Urinary bladder (tissue), 4 donors: ENCODE data around the gene SLC48A1. TPM values are rescaled to one million over a fixed set of nuclear protein-coding genes. Genes with fewer than 3 reads are reported as not detected.
A peak's percentile ranks its signal among the peaks of the same experiment; 100 is the strongest.

Source experiments
- DNase-seq: peaks from one replicate; pipeline ENCODE4 v3.0.0-alpha.2; 2015; ENCODE audit errors: extremely low spot score
- H3K27ac ChIP-seq: one replicate; pipeline ENCODE4 v1.5.1; 2013; ENCODE audit warnings: low read depth, mild to moderate bottlenecking, moderate library complexity
- H3K36me3 ChIP-seq: one replicate; pipeline ENCODE4 v1.6.1; 2013; ENCODE audit warnings: mild to moderate bottlenecking, moderate library complexity; ENCODE audit not compliant: insufficient read depth
- H3K4me1 ChIP-seq: one replicate; pipeline ENCODE4 v1.6.1; 2013; ENCODE audit warnings: mild to moderate bottlenecking, moderate library complexity; ENCODE audit not compliant: insufficient read depth
- H3K4me3 ChIP-seq: one replicate; pipeline ENCODE4 v1.5.1; 2013; ENCODE audit warnings: low read depth, low read length
- WGBS: extraction: QIAGEN DNeasy Blood & Tissue Kit; methylation state at CpG from one replicate; pipeline ENCODE4 v1.1.7; 2013; 5-methylcytosine and 5-hydroxymethylcytosine counted together
- polyA plus RNA-seq: library from polyadenylated mRNA; stranded (reverse); fragments of 200-250 nt; gene quantifications from one replicate; pipeline ENCODE4 v1.2.3, GENCODE V29; 2013
- total RNA-seq: library from RNA; depleted of rRNA; stranded (reverse); fragments of >200 nt; gene quantifications from one replicate; pipeline ENCODE4 v1.2.3, GENCODE V29; 2014
- donor health status: healthy with polysubstance abuse.
- donor health status: healthy.

SLC48A1 gene
- total RNA-seq (8.6 TPM), polyA plus RNA-seq (31.1 TPM)

GRCh38 chr12:47773062-47773857 is at the start of gene SLC48A1:
Gene SLC48A1 (plus strand): TSS chr12:47773238. CDS start chr12:47773305, 67 bp downstream.
- peak within 1 kb of the TSS; percentile 52 for H3K27ac ChIP-seq
- H3K36me3 ChIP-seq, result no peaks in the 10 kb centered on the region
- H3K4me1 ChIP-seq, result no peaks in the 10 kb centered on the region
- no peak for DNase-seq
- under 1% methylated on average over 106 of the region's 106 CpGs for WGBS
- H3K4me3 ChIP-seq, result peak within 1 kb of the TSS; percentile 91

- 95% methylated on average over 8 of the region's 8 CpGs for WGBS
- H3K27ac ChIP-seq, result no peak within 1 kb of the TSS
Measured at GRCh38 chr12:47725091-47725772, 47.8 kb upstream of the SLC48A1 start, which contains the start of gene ENDOU. Gene ENDOU (minus strand): TSS chr12:47725490. CDS start chr12:47725413, 77 bp downstream.

GRCh38 chr12:47725893-47726292 is 47.1 kb upstream of the SLC48A1 start:
- Histone ChIP-seq H3K4me3 (no peak overlapping the region), H3K27ac (no peak overlapping the region), H3K36me3 (no peaks in the 10 kb centered on the region), H3K4me1 (no peaks in the 10 kb centered on the region)
- no peak for DNase-seq
- 55% methylated on average over 5 of the region's 5 CpGs for WGBS

More at GRCh38 chr12:47725091-47725772, 47.8 kb upstream of the SLC48A1 start, which contains the start of gene ENDOU:
- H3K4me3 ChIP-seq, result no peak within 1 kb of the TSS
- no peaks in the 10 kb centered on the region for H3K36me3 ChIP-seq
- H3K4me1 ChIP-seq, result no peaks in the 10 kb centered on the region
- no peak for DNase-seq

GRCh38 chr12:47729233-47729632 is 43.8 kb upstream of the SLC48A1 start:
- Histone ChIP-seq H3K4me3 (no peak overlapping the region), H3K36me3 (no peaks in the 10 kb centered on the region), H3K27ac (no peak overlapping the region), H3K4me1 (no peaks in the 10 kb centered on the region)
- no peak for DNase-seq
- 67% methylated on average over 3 of the region's 3 CpGs for WGBS

GRCh38 chr12:47730341-47730744 is 42.7 kb upstream of the SLC48A1 start:
- no peak for DNase-seq
- Histone ChIP-seq H3K36me3 (no peaks in the 10 kb centered on the region), H3K4me1 (no peaks in the 10 kb centered on the region), H3K27ac (no peak overlapping the region), H3K4me3 (no peak overlapping the region)
- 68% methylated on average over 8 of the region's 8 CpGs for WGBS

GRCh38 chr12:47731723-47732122 is 41.3 kb upstream of the SLC48A1 start:
- no peak for DNase-seq
- Histone ChIP-seq H3K4me3 (no peak overlapping the region), H3K36me3 (no peaks in the 10 kb centered on the region), H3K27ac (no peak overlapping the region), H3K4me1 (no peaks in the 10 kb centered on the region)
- WGBS, result 71% methylated on average over 5 of the region's 5 CpGs

- no peak overlapping the region for H3K4me3 ChIP-seq
- H3K36me3 ChIP-seq, result no peaks in the 10 kb centered on the region
- WGBS, result 86% methylated on average over 2 of the region's 2 CpGs
- no peaks in the 10 kb centered on the region for H3K4me1 ChIP-seq
- H3K27ac ChIP-seq, result no peak overlapping the region
- DNase-seq, result no peak
Measured at GRCh38 chr12:47732504-47732903, 40.5 kb upstream of the SLC48A1 start.

- WGBS, result 87% methylated on average over 4 of the region's 4 CpGs
- Histone ChIP-seq H3K27ac (no peak overlapping the region), H3K36me3 (no peaks in the 10 kb centered on the region), H3K4me1 (no peaks in the 10 kb centered on the region), H3K4me3 (no peak overlapping the region)
- DNase-seq, result no peak
Measured at GRCh38 chr12:47733142-47733541, 39.9 kb upstream of the SLC48A1 start.

- Histone ChIP-seq H3K36me3 (no peaks in the 10 kb centered on the region), H3K27ac (peak overlapping the region; percentile 11), H3K4me1 (no peaks in the 10 kb centered on the region), H3K4me3 (no peak overlapping the region)
- DNase-seq, result no peak
- 66% methylated on average over 12 of the region's 12 CpGs for WGBS
Measured at GRCh38 chr12:47734725-47735480, 38.1 kb upstream of the SLC48A1 start.

GRCh38 chr12:47735649-47736048 is 37.4 kb upstream of the SLC48A1 start:
- Histone ChIP-seq H3K36me3 (no peaks in the 10 kb centered on the region), H3K27ac (peak overlapping the region; percentile 11), H3K4me3 (no peak overlapping the region), H3K4me1 (no peaks in the 10 kb centered on the region)
- no peak for DNase-seq
- 85% methylated on average over 11 of the region's 11 CpGs for WGBS

- H3K4me3 ChIP-seq, result no peak overlapping the region
- WGBS, result 69% methylated on average over 4 of the region's 4 CpGs
- H3K36me3 ChIP-seq, result no peaks in the 10 kb centered on the region
- no peaks in the 10 kb centered on the region for H3K4me1 ChIP-seq
- DNase-seq, result no peak
- peak overlapping the region; percentile 57 for H3K27ac ChIP-seq
Measured at GRCh38 chr12:47736216-47736615, 36.8 kb upstream of the SLC48A1 start.

GRCh38 chr12:47736877-47737676 is 36.0 kb upstream of the SLC48A1 start:
- peak; percentile 52 for DNase-seq
- Histone ChIP-seq H3K27ac (peak overlapping the region; percentile 57), H3K36me3 (no peaks in the 10 kb centered on the region), H3K4me1 (no peaks in the 10 kb centered on the region), H3K4me3 (no peak overlapping the region)
- 18% methylated on average over 19 of the region's 19 CpGs for WGBS
